Spinal cord (tissue), 10 donors: ENCODE measurements around the gene CD300LG. TPM values are rescaled to one million over a fixed set of nuclear protein-coding genes. Genes with fewer than 3 reads are reported as not detected.

ENCODE experiments used
- DNase-seq, 6 donors: peaks; one replicate each; pipeline versions ENCODE4 v3.0.0 to v3.0.0-alpha.2; 2013 to 2015; ENCODE audit warnings: low spot score in 6 of 6, low read depth in 4 of 6
- H3K27ac ChIP-seq: one replicate; pipeline ENCODE4 v1.5.1; 2013; ENCODE audit warnings: low read depth, low read length, control low read depth
- H3K27me3 ChIP-seq: one replicate; pipeline ENCODE4 v1.6.1; 2013; ENCODE audit warnings: low read length; ENCODE audit not compliant: control insufficient read depth, insufficient read depth
- H3K36me3 ChIP-seq: one replicate; pipeline ENCODE4 v1.6.1; 2013; ENCODE audit warnings: low read length; ENCODE audit not compliant: control insufficient read depth, insufficient read depth
- H3K4me1 ChIP-seq: one replicate; pipeline ENCODE4 v1.6.1; 2013; ENCODE audit warnings: low read length; ENCODE audit not compliant: control insufficient read depth, insufficient read depth
- H3K4me3 ChIP-seq: one replicate; pipeline ENCODE4 v1.5.1; 2013; ENCODE audit warnings: low read depth, low read length, control low read depth
- H3K9me3 ChIP-seq: one replicate; pipeline ENCODE4 v1.6.1; 2013; ENCODE audit warnings: low read length; ENCODE audit not compliant: control insufficient read depth, insufficient read depth
- WGBS: methylation state at CpG from one replicate; pipeline ENCODE4 v1.1.5; 2013; ENCODE audit warnings: missing lambda C conversion rate; ENCODE audit not compliant: insufficient coverage; 5-methylcytosine and 5-hydroxymethylcytosine counted together
- polyA plus RNA-seq, 2 donors: library from polyadenylated mRNA; unstranded; fragments of 120-200 nt; gene quantifications; one replicate each; pipeline ENCODE4 v1.2.1, GENCODE V29; 2013; ENCODE audit not compliant: insufficient read length in 2 of 2
- total RNA-seq, 2 donors: library from RNA; depleted of rRNA in 1 of 2; stranded (reverse); fragments of 120-200 nt in 1 of 2; fragments of >200 nt in 1 of 2; gene quantifications; one replicate each; pipeline versions ENCODE4 v1.2.3 to v1.2.4, GENCODE V29; 2013 to 2014
- donor health status: healthy.

The CD300LG gene
- total and polyA plus RNA-seq, 4 donors: 0.39 to 0.69 (median 0.40) TPM

- H3K27me3 ChIP-seq: peaks cover 4% of the 10 kb centered on the region
- no peaks in the 10 kb centered on the region for H3K36me3 ChIP-seq
- H3K27ac ChIP-seq: no peak overlapping the region
- no peak overlapping the region for H3K4me3 ChIP-seq
- 68% methylated on average over 3 of the region's 7 CpGs for WGBS
- no peaks in the 10 kb centered on the region for H3K9me3 ChIP-seq
- DNase-seq: peak in 1 of 6 donors; percentile 11
- H3K4me1 ChIP-seq: peaks cover 40% of the 10 kb centered on the region
These were observed 62.7 kb downstream of the CD300LG start for GRCh38 chr17:43909537-43910231.

- Histone ChIP-seq H3K9me3 (no peaks in the 10 kb centered on the region), H3K4me1 (peaks cover 19% of the 10 kb centered on the region), H3K27ac (no peak overlapping the region), H3K36me3 (no peaks in the 10 kb centered on the region), H3K4me3 (no peak overlapping the region), H3K27me3 (peaks cover 14% of the 10 kb centered on the region)
- 58% methylated on average over 8 of the region's 8 CpGs for WGBS
- DNase-seq: no peak
These were observed 64.9 kb downstream of the CD300LG start for GRCh38 chr17:43911904-43912303.

GRCh38 chr17:43912635-43913304 is 65.8 kb downstream of the CD300LG start:
- WGBS: 69% methylated on average over 4 of the region's 4 CpGs
- H3K27me3 ChIP-seq: peaks cover 22% of the 10 kb centered on the region

More at GRCh38 chr17:43912635-43913304, 65.8 kb downstream of the CD300LG start:
- H3K4me3 ChIP-seq: no peak overlapping the region
- H3K9me3 ChIP-seq: no peaks in the 10 kb centered on the region
- no peak overlapping the region for H3K27ac ChIP-seq
- DNase-seq: no peak
- no peaks in the 10 kb centered on the region for H3K36me3 ChIP-seq
- peaks cover 18% of the 10 kb centered on the region for H3K4me1 ChIP-seq

Other genes with a start within 250 kb of the CD300LG start
- 1 to 10 TPM; 2.3 TPM for gene MEOX1, start 185.3 kb upstream of the CD300LG start, total RNA-seq
- 1 to 10 TPM in 1 of 2 donors, under 1 TPM in 1; 0.35 to 1.2 TPM for gene MEOX1, start 185.3 kb upstream of the CD300LG start, polyA plus RNA-seq
- under 1 TPM; 0.17 to 0.50 TPM for gene SOST, start 88.4 kb upstream of the CD300LG start, total RNA-seq
- 1 to 10 TPM in 1 of 2 donors, under 1 TPM in 1; 0.67 to 1.5 TPM for gene SOST, start 88.4 kb upstream of the CD300LG start, polyA plus RNA-seq
- gene DUSP3, start 68.2 kb upstream of the CD300LG start, total RNA-seq: 10 to 100 TPM; 41.3 to 49.0 TPM
- gene DUSP3, start 68.2 kb upstream of the CD300LG start, polyA plus RNA-seq: 10 to 100 TPM; 40.3 to 41.6 TPM
- under 1 TPM in 1 of 2 donors, not detected in 1; 0.10 TPM for gene CFAP97D1, start 66.7 kb upstream of the CD300LG start, total RNA-seq
- under 1 TPM; 0.12 to 0.16 TPM for gene CFAP97D1, start 66.7 kb upstream of the CD300LG start, polyA plus RNA-seq
- 10 to 100 TPM; 15.9 to 30.2 TPM for gene MPP3, start 14.0 kb upstream of the CD300LG start, total RNA-seq
- 10 to 100 TPM; 32.3 to 41.5 TPM for gene MPP3, start 14.0 kb upstream of the CD300LG start, polyA plus RNA-seq
- gene MPP2, start 60.4 kb downstream of the CD300LG start, total RNA-seq: 10 to 100 TPM; 12.1 to 24.1 TPM
- 10 to 100 TPM; 38.3 to 43.4 TPM for gene MPP2, start 60.4 kb downstream of the CD300LG start, polyA plus RNA-seq
- gene PPY, start 95.3 kb downstream of the CD300LG start, total RNA-seq: not detected
- gene PPY, start 95.3 kb downstream of the CD300LG start, polyA plus RNA-seq: not detected
- gene PYY, start 106.8 kb downstream of the CD300LG start, total RNA-seq: not detected
- gene PYY, start 106.8 kb downstream of the CD300LG start, polyA plus RNA-seq: under 1 TPM in 1 of 2 donors, not detected in 1; 0.68 TPM
- 1 to 10 TPM; 1.6 to 3.5 TPM for gene NAGS, start 157.4 kb downstream of the CD300LG start, total RNA-seq
- 1 to 10 TPM; 1.4 to 2.0 TPM for gene NAGS, start 157.4 kb downstream of the CD300LG start, polyA plus RNA-seq
- gene TMEM101, start 167.8 kb downstream of the CD300LG start, total RNA-seq: 10 to 100 TPM; 26.4 to 47.4 TPM
- 10 to 100 TPM; 21.1 to 29.7 TPM for gene TMEM101, start 167.8 kb downstream of the CD300LG start, polyA plus RNA-seq
- gene LSM12, start 219.5 kb downstream of the CD300LG start, total RNA-seq: 10 to 100 TPM; 22.2 to 24.4 TPM
- 10 to 100 TPM; 41.8 to 48.0 TPM for gene LSM12, start 219.5 kb downstream of the CD300LG start, polyA plus RNA-seq
- gene G6PC3, start 223.6 kb downstream of the CD300LG start, total RNA-seq: 10 to 100 TPM; 31.0 to 56.9 TPM
- gene G6PC3, start 223.6 kb downstream of the CD300LG start, polyA plus RNA-seq: 100 to 1,000 TPM; 125 to 128 TPM